HG03159 (cell line): Measurements from ENCODE around the gene NAPG.
"Not testable (repeated sequence)": the region's sequence is repeated elsewhere in the genome, so short reads cannot be mapped to it uniquely, and the experiment has no call there.

Experiments
- ATAC-seq: cut with Tn5 transposase; IDR thresholded peaks from one replicate; pipeline ENCODE4 v1.9.1; 2021; ENCODE audit warnings: mild to moderate bottlenecking, moderate library complexity; ENCODE audit not compliant: unreplicated experiment

Gene NAPG

GRCh38 chr18:10511236-10511635, 14.6 kb upstream of the NAPG start:
- ATAC-seq: no peak

- no peak for ATAC-seq
Observed at GRCh38 chr18:10514082-10514481, 11.7 kb upstream of the NAPG start.

DNA sequence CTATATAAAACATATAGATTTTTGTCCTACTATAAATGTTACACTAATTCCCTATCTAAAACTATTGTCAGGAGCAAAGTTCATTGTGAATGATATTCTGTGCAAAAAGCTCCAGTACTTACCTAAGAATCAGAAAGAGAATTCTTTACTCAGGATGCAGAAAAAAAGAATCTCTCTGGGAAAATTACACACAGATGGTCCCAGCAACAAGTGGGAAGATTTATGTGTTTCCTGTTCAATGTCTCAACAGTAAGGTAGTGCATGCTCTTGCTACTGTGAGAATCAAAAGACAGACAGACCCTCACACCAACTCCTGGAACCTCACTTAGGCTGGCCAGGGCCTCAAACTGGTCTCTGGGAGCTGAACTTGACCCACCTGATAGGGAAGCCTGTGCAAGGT, 11.2 kb upstream of the NAPG start:
- ATAC-seq: no peak

DNA sequence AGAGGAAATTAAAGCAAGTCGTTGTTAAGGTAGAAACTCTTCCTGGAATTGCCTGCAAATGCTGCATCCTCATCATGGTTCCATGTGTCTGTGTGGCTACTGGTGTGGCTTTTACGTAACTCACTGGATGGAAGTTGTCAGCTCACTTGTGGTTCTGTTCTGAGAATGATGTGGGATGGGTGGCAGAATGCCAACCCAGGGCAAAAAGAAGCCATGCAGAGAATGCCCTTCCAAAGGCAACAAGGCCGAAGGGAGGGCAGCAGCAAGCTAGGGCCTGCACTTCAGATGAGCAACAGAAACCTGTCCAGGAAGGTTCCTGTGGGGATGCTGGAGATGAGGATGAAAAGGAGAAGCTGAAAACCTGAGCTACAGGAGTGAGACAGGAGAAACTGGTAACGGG, 10.4 kb upstream of the NAPG start:
- no peak for ATAC-seq

- ATAC-seq: no peak
Observed at GRCh38 chr18:10516078-10516477, 9.7 kb upstream of the NAPG start.

DNA sequence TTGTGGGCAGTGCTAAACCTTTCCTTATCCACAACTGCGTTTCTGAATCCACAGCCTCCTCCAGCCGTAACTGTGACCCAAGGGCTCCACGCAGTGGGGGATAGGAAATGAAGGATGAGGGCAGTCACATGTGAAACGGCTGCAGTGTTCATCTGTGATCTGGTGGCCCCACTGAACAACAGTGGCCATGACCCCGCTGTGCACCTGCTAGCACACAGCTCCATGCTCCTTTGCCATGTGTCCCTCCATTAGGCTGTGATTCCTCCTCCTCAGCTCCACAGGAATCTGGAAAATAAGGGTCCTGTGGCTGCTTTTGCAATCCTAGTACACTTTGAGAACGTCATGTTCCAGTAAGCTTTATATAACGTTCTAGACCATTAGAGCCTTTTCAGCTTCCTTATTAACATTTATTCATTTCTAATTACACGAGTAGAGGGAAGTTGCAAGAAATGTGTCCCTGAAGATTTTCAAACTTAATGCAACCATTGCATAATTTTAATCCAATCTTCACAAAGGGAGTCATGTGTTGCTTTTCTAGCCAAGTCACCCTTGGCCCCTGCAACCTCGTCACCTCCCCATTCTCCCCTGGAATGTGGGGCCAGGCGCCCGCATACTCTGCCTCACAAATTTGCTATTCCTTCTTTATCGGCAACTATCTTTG, 7.1 kb upstream of the NAPG start:
- no peak for ATAC-seq

DNA sequence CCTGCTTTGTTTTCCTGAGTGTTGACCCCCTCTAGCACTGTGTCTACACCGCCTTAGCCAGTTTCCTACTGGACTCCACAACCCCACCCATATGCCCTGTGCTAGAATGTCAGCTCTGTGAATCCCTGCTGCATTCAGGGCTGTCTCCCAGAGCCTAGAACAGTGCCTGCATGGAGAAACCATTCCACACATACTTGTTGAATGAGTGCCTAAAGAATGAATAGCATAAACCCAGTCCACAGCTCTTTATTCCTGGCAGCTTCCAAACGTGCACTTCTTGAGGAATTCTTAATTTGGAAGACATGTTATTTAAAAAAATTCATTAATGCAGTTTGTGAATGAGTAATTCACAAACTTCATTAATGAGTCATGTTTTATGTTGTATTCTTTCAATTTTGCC, 6.5 kb upstream of the NAPG start:
- ATAC-seq: no peak

GRCh38 chr18:10519999-10520935, 5.6 kb upstream of the NAPG start:
- ATAC-seq: peak; percentile 67

- no peak for ATAC-seq
Observed at GRCh38 chr18:10521566-10521965, 4.3 kb upstream of the NAPG start.

GRCh38 chr18:10522574-10522973, 3.3 kb upstream of the NAPG start:
- ATAC-seq: no peak

DNA sequence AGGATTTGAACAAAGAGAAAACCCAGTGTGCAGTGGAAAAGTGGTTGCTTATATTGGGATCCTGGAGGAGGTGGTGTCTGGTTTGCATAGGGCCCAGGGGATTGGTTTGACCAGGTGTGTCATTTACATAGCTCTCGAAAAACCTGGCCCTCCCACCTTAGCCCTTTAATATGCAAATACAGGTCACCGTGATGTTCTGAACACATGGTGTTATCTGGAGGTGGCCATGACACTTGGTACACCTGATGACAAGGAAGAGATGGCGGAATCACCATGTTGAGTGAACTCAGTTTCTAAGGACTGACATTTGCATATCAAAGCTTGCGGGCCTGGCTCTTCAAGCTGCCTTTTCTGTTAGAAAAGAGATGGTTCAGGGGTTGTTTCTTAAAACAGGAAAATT, 2.3 kb upstream of the NAPG start:
- ATAC-seq: no peak

GRCh38 chr18:10524507-10525370, 1.1 kb upstream of the NAPG start:
- ATAC-seq: no peak

DNA sequence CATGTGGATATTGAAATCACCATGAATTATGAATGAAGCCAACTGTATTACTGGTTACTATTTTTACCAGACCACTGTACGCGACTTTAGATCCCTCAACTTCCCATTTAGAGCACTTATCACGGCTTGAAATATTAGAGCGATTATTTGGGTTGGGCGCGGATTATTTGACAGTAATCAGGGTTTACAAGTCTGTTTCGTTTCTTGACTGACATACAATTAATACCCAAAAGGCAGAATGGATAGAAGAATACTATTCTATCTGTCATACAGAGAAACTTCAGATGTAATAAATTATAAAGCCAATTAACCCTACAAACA, 496 bp upstream of the NAPG start:
- ATAC-seq: peak; percentile 3

GRCh38 chr18:10526561-10526949, 728 bp downstream of the NAPG start:
- no peak for ATAC-seq

GRCh38 chr18:10528439-10528838, 2.6 kb downstream of the NAPG start:
- no peak for ATAC-seq

DNA sequence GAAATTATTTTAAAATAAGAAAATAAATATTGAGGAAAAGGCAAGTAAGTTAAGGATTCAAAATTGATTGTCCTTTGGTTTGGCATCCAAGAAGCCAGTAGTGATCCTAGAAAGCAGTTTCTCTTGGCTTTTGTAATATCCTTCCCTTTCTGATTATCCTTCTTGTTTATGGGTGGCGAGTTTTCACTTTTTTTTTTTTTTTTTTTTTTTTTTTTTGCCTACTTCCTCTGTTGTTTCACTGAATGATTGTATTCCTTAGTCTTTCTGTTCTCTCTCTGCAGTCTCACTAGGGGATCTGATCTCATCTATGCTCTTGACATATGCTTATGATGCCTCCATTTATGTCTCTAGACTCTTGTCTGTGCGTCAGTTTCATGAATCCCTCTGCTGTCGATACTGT, 4.2 kb downstream of the NAPG start:
- no peak for ATAC-seq

GRCh38 chr18:10530852-10531251, 5.0 kb downstream of the NAPG start:
- ATAC-seq: no peak

DNA sequence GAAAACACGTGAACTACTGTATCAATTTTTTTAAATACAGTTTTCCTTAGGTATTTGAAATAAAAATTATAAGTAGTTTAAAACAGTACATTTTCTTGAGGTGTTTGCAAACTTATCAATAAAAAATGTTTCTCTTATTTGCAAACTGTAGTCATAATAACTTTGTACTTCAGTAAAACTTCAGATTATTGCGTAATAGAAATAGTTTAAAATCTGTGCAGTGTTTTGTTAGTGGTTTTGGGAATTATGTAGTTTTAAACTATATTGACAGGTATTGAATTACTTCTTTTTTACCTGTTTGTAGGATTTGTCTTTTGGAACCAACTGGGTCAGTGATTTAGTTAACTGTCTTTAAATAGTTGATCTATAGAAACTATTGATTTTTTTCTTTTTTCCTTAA, 7.3 kb downstream of the NAPG start:
- ATAC-seq: no peak

DNA sequence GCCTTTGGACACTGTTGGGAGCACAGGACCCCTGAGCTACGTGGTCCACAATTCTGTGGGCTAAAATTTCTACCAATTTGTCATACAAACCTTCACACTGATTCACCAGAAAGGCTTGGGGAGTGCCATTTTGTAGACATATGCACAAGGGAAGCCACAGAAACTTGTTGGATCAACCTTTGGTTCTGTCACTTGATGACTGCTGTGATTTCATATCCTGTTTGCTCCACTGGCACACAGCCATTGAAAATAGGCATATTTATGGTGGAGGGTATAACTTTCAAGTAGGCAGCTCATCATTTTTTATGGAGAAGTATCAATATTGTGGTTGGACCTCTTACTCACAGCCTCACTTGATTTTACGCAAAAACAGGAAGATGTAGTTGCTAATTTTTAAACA, 10.5 kb downstream of the NAPG start:
- no peak for ATAC-seq

DNA sequence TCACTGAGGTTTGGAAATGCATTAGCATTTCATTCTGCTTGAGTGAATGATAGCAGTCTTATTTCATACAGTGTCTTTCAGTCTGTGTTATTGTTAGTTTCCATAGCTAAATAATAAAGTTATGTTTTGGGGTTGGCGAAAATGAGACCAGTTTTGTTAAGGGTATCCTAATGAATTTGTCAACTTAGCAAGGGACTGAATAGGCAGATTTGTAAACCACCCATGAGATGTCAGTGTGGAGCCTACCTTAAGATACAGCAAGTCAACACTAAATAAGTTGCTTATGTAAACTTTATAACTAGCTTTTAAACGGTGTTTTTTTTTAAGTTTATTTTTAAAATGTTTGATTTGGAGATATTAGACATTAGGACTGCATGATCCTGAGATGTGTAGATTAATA, 11.9 kb downstream of the NAPG start:
- no peak for ATAC-seq

DNA sequence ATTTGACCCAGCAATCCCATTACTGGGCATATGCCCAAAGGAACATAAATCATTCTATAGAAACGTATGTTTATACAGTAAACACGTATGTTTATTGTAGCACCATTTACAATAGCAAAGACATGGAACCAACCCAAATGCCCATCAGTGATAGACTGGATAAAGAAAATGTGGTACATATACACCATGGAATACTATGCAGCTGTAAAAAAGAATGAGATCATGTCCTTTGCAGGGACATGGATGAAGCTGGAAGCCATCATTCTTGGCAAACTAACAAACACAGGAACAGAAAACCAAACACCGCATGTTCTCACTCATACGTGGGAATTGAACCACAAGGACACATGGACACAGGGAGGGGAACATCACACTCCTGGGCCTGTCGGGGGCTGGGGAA, 13.3 kb downstream of the NAPG start:
- not testable (repeated sequence) for ATAC-seq

DNA sequence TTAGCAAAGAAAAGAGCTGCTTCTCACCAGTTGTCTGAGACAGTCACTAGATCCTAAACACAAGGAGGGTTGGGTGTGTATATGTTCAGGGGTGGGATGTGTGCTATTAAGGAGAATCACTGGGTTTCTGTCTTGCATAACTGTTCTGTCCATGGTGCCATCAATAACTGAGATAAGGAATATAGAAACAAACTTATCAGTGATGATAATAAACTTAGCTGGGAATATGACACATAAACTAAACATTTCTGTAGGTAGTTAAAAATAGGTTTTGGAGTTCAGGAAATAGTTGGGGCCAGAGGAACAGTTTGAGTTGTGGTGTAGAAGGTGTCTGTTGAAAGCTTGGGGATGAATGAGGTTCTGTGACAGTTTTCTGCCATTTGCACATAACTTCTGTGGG, 17.4 kb downstream of the NAPG start:
- no peak for ATAC-seq
